H1 (cell line): ENCODE data around the gene SYTL2. TPM values are rescaled to one million over a fixed set of nuclear protein-coding genes. Genes with fewer than 3 reads are reported as not detected.

Experiments used
- CTCF ChIA-PET: fragments of 300-600 bp; sonication (Branson Sonifier 250); formaldehyde crosslinking; loops from one replicate; lab custom pipeline; 2021; ENCODE audit not compliant: partially characterized antibody; lab: Charles Lee
- POLR2A ChIA-PET: fragments of 300-600 bp; sonication (Branson Sonifier 250); formaldehyde crosslinking; loops from one replicate; lab custom pipeline; 2021; ENCODE audit warnings: inconsistent platforms; ENCODE audit not compliant: partially characterized antibody; lab: Charles Lee
- DNase-seq, 2 experiments: peaks; one replicate each; pipeline versions ENCODE4 v3.0.0 to v3.0.0-alpha.2; 2010 to 2022; ENCODE audit warnings: low spot score in 2 of 2, low read depth in 1 of 2, mixed read lengths in 1 of 2
- FAIRE-seq: peaks from 2 replicates; lab custom pipeline; 2011; peaks lifted over from hg19 to GRCh38; lab: Jason Lieb, UNC
- H2AFZ ChIP-seq: 2 replicates; pipeline ENCODE4 v1.8.1; 2012; ENCODE audit warnings: low read length, inconsistent platforms
- H2AK5ac ChIP-seq: 2 replicates; pipeline ENCODE4 v1.6.1; 2013; ENCODE audit warnings: low read depth, low read length
- H2BK120ac ChIP-seq: replicated peaks from 2 replicates; pipeline ENCODE3; 2013; ENCODE audit warnings: low read depth, low read length, inconsistent platforms
- H2BK12ac ChIP-seq: 2 replicates; pipeline ENCODE4 v1.6.1; 2013; ENCODE audit warnings: low read depth, low read length
- H2BK15ac ChIP-seq: 2 replicates; pipeline ENCODE4 v1.6.1; 2013; ENCODE audit warnings: low read length
- H2BK20ac ChIP-seq: 2 replicates; pipeline ENCODE4 v1.6.1; 2013; ENCODE audit warnings: low read length
- H2BK5ac ChIP-seq: 2 replicates; pipeline ENCODE4 v1.6.1; 2013; ENCODE audit warnings: low read depth, low read length
- H3K14ac ChIP-seq: 2 replicates; pipeline ENCODE4 v1.6.1; 2013; ENCODE audit warnings: inconsistent platforms; ENCODE audit not compliant: insufficient read length
- H3K18ac ChIP-seq: 2 replicates; pipeline ENCODE4 v1.6.1; 2013; ENCODE audit warnings: low read length; ENCODE audit errors: extremely low read depth
- H3K23ac ChIP-seq: 2 replicates; pipeline ENCODE4 v1.6.1; 2013; ENCODE audit warnings: inconsistent platforms; ENCODE audit not compliant: insufficient read length
- H3K23me2 ChIP-seq: 2 replicates; pipeline ENCODE4 v1.6.1; 2013; ENCODE audit warnings: low read depth, low read length
- H3K27ac ChIP-seq: 2 replicates; pipeline ENCODE4 v1.6.1; 2011; ENCODE audit warnings: low read depth, low read length, inconsistent platforms
- H3K27me3 ChIP-seq, 4 experiments: replicated peaks in 1 of 4; 1 replicate in 1 of 4; 2 replicates in 3 of 4; pipeline versions ENCODE4 v1.6.1 to v1.8.1; 2011 to 2013; ENCODE audit warnings: low read length in 3 of 4, mild to moderate bottlenecking in 3 of 4, inconsistent platforms in 2 of 4, mixed read lengths in 2 of 4, moderate library complexity in 1 of 4; ENCODE audit not compliant: control insufficient read depth in 3 of 4, insufficient read depth in 3 of 4; ENCODE audit errors: extremely low read depth in 1 of 4
- H3K36me3 ChIP-seq, 4 experiments: 2 replicates each; pipeline versions ENCODE4 v1.6.1 to v1.8.1; 2011 to 2013; ENCODE audit warnings: mild to moderate bottlenecking in 4 of 4, low read length in 3 of 4, moderate library complexity in 2 of 4, control low read depth in 1 of 4, inconsistent platforms in 1 of 4; ENCODE audit not compliant: insufficient read depth in 4 of 4, control insufficient read depth in 2 of 4
- H3K4ac ChIP-seq: replicated peaks from 2 replicates; pipeline ENCODE3; 2013; ENCODE audit warnings: low read length, low read depth, mixed read lengths, inconsistent platforms; ENCODE audit not compliant: insufficient read length
- H3K4me1 ChIP-seq, 4 experiments: replicated peaks in 1 of 4; 1 replicate in 1 of 4; 2 replicates in 3 of 4; pipeline versions ENCODE4 v1.6.1 to v1.8.1; 2011 to 2013; ENCODE audit warnings: low read length in 3 of 4, inconsistent platforms in 2 of 4, mixed read lengths in 1 of 4; ENCODE audit not compliant: insufficient read depth in 4 of 4, control insufficient read depth in 3 of 4
- H3K4me2 ChIP-seq, 2 experiments: 2 replicates each; pipeline versions ENCODE4 v1.6.1 to v1.8.1; 2011 to 2013; ENCODE audit warnings: low read depth in 2 of 2, low read length in 2 of 2, control low read depth in 1 of 2, inconsistent platforms in 1 of 2, mild to moderate bottlenecking in 1 of 2; ENCODE audit not compliant: insufficient read depth in 1 of 2
- H3K4me3 ChIP-seq, 4 experiments: fragments of 200-600, 300-600 bp in 1 of 4; sonication (generic), shearing (Covaris generic), sonication (Bioruptor Twin) in 1 of 4; 2 replicates each; pipeline versions ENCODE4 v1.5.1 to v1.8.1; 2011 to 2016; ENCODE audit warnings: low read length in 4 of 4, low read depth in 3 of 4, control low read depth in 2 of 4, inconsistent platforms in 2 of 4, mild to moderate bottlenecking in 2 of 4, mixed read lengths in 1 of 4, moderate library complexity in 1 of 4; ENCODE audit not compliant: insufficient read depth in 2 of 4; ENCODE audit errors: extremely low read depth in 1 of 4
- H3K56ac ChIP-seq: replicated peaks from 2 replicates; pipeline ENCODE3; 2013; ENCODE audit warnings: low read depth, mild to moderate bottlenecking, mixed read lengths, low read length, inconsistent platforms; ENCODE audit not compliant: insufficient read length
- H3K79me1 ChIP-seq: 2 replicates; pipeline ENCODE4 v1.6.1; 2013; ENCODE audit warnings: low read depth, low read length, control low read depth
- H3K79me2 ChIP-seq, 2 experiments: 2 replicates each; pipeline versions ENCODE4 v1.6.1 to v1.8.1; 2012 to 2013; ENCODE audit warnings: low read length in 2 of 2, mild to moderate bottlenecking in 2 of 2, inconsistent platforms in 1 of 2; ENCODE audit not compliant: insufficient read depth in 2 of 2, control insufficient read depth in 1 of 2
- H3K9ac ChIP-seq, 4 experiments: replicated peaks in 1 of 4; 1 replicate in 1 of 4; 2 replicates in 3 of 4; pipeline versions ENCODE4 v1.6.1 to v1.8.1; 2011 to 2013; ENCODE audit warnings: low read depth in 3 of 4, low read length in 3 of 4, control low read depth in 2 of 4, mild to moderate bottlenecking in 2 of 4, moderate library complexity in 2 of 4, inconsistent platforms in 1 of 4; ENCODE audit errors: extremely low read depth in 1 of 4
- H3K9me3 ChIP-seq, 2 experiments: 2 replicates each; pipeline versions ENCODE4 v1.6.1 to v1.8.1; 2012 to 2013; ENCODE audit warnings: mild to moderate bottlenecking in 2 of 2, moderate library complexity in 2 of 2, control low read depth in 1 of 2, inconsistent platforms in 1 of 2, low read depth in 1 of 2, low read length in 1 of 2, mixed read lengths in 1 of 2; ENCODE audit not compliant: insufficient read depth in 2 of 2
- H4K20me1 ChIP-seq, 2 experiments: replicated peaks in 1 of 2; 2 replicates each; pipeline versions ENCODE3 to v1.8.1; 2011 to 2013; ENCODE audit warnings: inconsistent platforms in 2 of 2, low read length in 2 of 2, mild to moderate bottlenecking in 1 of 2; ENCODE audit not compliant: insufficient read depth in 2 of 2, control insufficient read depth in 1 of 2
- H4K5ac ChIP-seq: 2 replicates; pipeline ENCODE4 v1.6.1; 2013; ENCODE audit warnings: low read length, low read depth, mixed read lengths, inconsistent platforms; ENCODE audit not compliant: insufficient read length
- H4K8ac ChIP-seq: 2 replicates; pipeline ENCODE4 v1.8.0; 2013; ENCODE audit warnings: mild to moderate bottlenecking, moderate library complexity, low read length, inconsistent platforms; ENCODE audit not compliant: insufficient read depth; ENCODE audit errors: extremely low read depth
- H4K91ac ChIP-seq: replicated peaks from 2 replicates; pipeline ENCODE3; 2013; ENCODE audit warnings: low read length, mixed read lengths, inconsistent platforms; ENCODE audit not compliant: insufficient read length
- EGR1 ChIP-seq: IDR thresholded peaks from 2 replicates; pipeline ENCODE4 v1.6.1; 2011; ENCODE audit warnings: low read depth, low read length, borderline replicate concordance
- GABPA ChIP-seq: IDR thresholded peaks from 2 replicates; pipeline ENCODE4 v1.6.1; 2011; ENCODE audit warnings: mild to moderate bottlenecking, low read length, moderate library complexity, borderline replicate concordance; ENCODE audit not compliant: insufficient read depth
- HDAC6 ChIP-seq: IDR thresholded peaks from one replicate; pipeline ENCODE4 v1.7.1; 2012; ENCODE audit warnings: low read depth, mild to moderate bottlenecking, inconsistent platforms, low read length, moderate library complexity
- NANOG ChIP-seq: IDR thresholded peaks from 2 replicates; pipeline ENCODE4 v1.6.1; 2011; ENCODE audit warnings: low read length, low read depth, mild to moderate bottlenecking, inconsistent platforms; ENCODE audit not compliant: insufficient read depth, poor library complexity, severe bottlenecking
- PHF8 ChIP-seq: fragments of 200-600 bp; sonication (generic); conservative IDR thresholded peaks from 2 replicates; pipeline ENCODE4 v1.7.1; 2012; ENCODE audit warnings: low read depth, mild to moderate bottlenecking, inconsistent platforms, low read length, moderate library complexity
- POLR2A ChIP-seq, 2 experiments: IDR thresholded peaks; 1 replicate in 1 of 2; 2 replicates in 1 of 2; pipeline ENCODE4 v1.6.1; 2011; ENCODE audit warnings: low read depth in 2 of 2, low read length in 2 of 2, mild to moderate bottlenecking in 2 of 2; ENCODE audit errors: control extremely low read depth in 1 of 2
- SIRT6 ChIP-seq: IDR thresholded peaks from one replicate; pipeline ENCODE4 v1.7.1; 2012; ENCODE audit warnings: low read length, inconsistent platforms
- SP4 ChIP-seq: IDR thresholded peaks from 2 replicates; pipeline ENCODE4 v1.6.1; 2012; ENCODE audit warnings: low read length, inconsistent platforms
- TAF1 ChIP-seq: IDR thresholded peaks from 2 replicates; pipeline ENCODE4 v1.6.1; 2011; ENCODE audit warnings: mild to moderate bottlenecking, low read depth, low read length
- TCF12 ChIP-seq: IDR thresholded peaks from 2 replicates; pipeline ENCODE4 v1.6.1; 2011; ENCODE audit warnings: low read depth, mild to moderate bottlenecking, low read length
- WGBS, 2 experiments: shearing (Covaris generic) in 1 of 2; methylation state at CpG; one replicate each; pipeline versions ENCODE4 v1.1.6 to v1.1.7; 2013 to 2015; ENCODE audit warnings: low lambda C conversion rate in 2 of 2, mixed read lengths in 2 of 2, inconsistent platforms in 1 of 2, low coverage in 1 of 2, missing lambda C conversion rate in 1 of 2; ENCODE audit not compliant: insufficient replicate concordance in 2 of 2, insufficient coverage in 1 of 2, insufficient read length in 1 of 2; ENCODE audit errors: extremely low coverage in 1 of 2, missing lambda C conversion rate in 1 of 2; 5-methylcytosine and 5-hydroxymethylcytosine counted together
- polyA plus RNA-seq, 7 experiments: library from polyadenylated mRNA; depleted of rRNA in 3 of 7; stranded (reverse) in 5 of 7; unstranded in 2 of 7; fragments of >200 nt in 5 of 7; fragments of 200-250 nt in 2 of 7; gene quantifications; 1 replicate in 5 of 7; 2 replicates in 1 of 7; 4 replicates in 1 of 7; pipeline versions ENCODE4 v1.2.1 to v1.2.3, GENCODE V29; 2011 to 2013; ENCODE audit warnings: missing spikeins in 2 of 7, mixed read lengths in 2 of 7
- total RNA-seq: library from RNA; stranded (reverse); fragmentation: NEBNext Ultra II Directional; extraction: Animal tissue kit (Norgen Biotek cat#: 25700); gene quantifications from 2 replicates; pipeline ENCODE4 v1.2.1, GENCODE V29; 2021

Gene SYTL2
- total and polyA plus RNA-seq, 2 of the 8 experiments (the other 6 are each of a cell fraction or from before 2014, with no cell fraction given): 1.3 to 9.1 TPM

GRCh38 chr11:85762226-85762625 is 48.7 kb downstream of the SYTL2 start:
- H4K20me1 ChIP-seq: no peaks in the 10 kb centered on the region
- H4K5ac ChIP-seq: no peak overlapping the region
- no peak overlapping the region for H3K14ac ChIP-seq
- H2BK20ac ChIP-seq: no peak overlapping the region
- H3K36me3 ChIP-seq: no peaks in the 10 kb centered on the region
- WGBS, 2 experiments: 84% methylated on average over 1 of the region's 1 CpG; no CpG with 5 or more reads in 1 of the 2 experiments
- H2AFZ ChIP-seq: no peak overlapping the region
- H2AK5ac ChIP-seq: no peak overlapping the region
- H3K79me2 ChIP-seq: no peaks in the 10 kb centered on the region
- H3K27me3 ChIP-seq: no peaks in the 10 kb centered on the region; a peak in 2 of 7 replicates
- no peak overlapping the region for H3K4me3 ChIP-seq
- ChIA-PET CTCF (interaction anchor here (0.5 kb wide), 1 partner anchor 133 kb away, joined by 4 read pairs; no protein-coding TSS in a partner anchor), POLR2A (interaction anchor here (1.6 kb wide), 1 partner anchor 97 kb away, joined by 5 read pairs; the partner anchor contains the start of gene CREBZF)
- H3K18ac ChIP-seq: no peak overlapping the region
- FAIRE-seq: no peak
- H4K91ac ChIP-seq: no peak overlapping the region
- no peak overlapping the region for H2BK5ac ChIP-seq
- H3K4me1 ChIP-seq: peaks cover 0 to 4% (median 0%) of the 10 kb centered on the region in 4 experiments; a peak in 1 of 7 replicates
- no peak overlapping the region for H3K56ac ChIP-seq
- H3K79me1 ChIP-seq: no peaks in the 10 kb centered on the region
- no peaks in the 10 kb centered on the region for H3K9me3 ChIP-seq
- no peak overlapping the region for H2BK15ac ChIP-seq
- no peak overlapping the region for H3K4me2 ChIP-seq
- no peak overlapping the region for H4K8ac ChIP-seq
- DNase-seq: no peak
- no peak overlapping the region for H3K27ac ChIP-seq
- no peak overlapping the region for H3K23ac ChIP-seq
- H2BK12ac ChIP-seq: no peak overlapping the region
- no peak overlapping the region for H2BK120ac ChIP-seq
- no peak overlapping the region for H3K9ac ChIP-seq
- TF ChIP-seq HDAC6: no peak
- no peak for TF ChIP-seq EGR1
- no peak for TF ChIP-seq TAF1
- no peak for TF ChIP-seq GABPA
- TF ChIP-seq PHF8: no peak
- no peak for TF ChIP-seq SIRT6
- no peak for TF ChIP-seq SP4
- no peak for TF ChIP-seq POLR2A (IDR thresholded peaks at IDR 0.05; ENCODE audit: control extremely low read depth in 1 of 2, low read depth in 2 of 2, low read length in 2 of 2)
- no peak for TF ChIP-seq NANOG
- TF ChIP-seq TCF12: no peak
- no peak overlapping the region for H3K4ac ChIP-seq
- no peaks in the 10 kb centered on the region for H3K23me2 ChIP-seq
